Measurements from ENCODE around the gene FBXW7.

FBXW7 gene

GRCh38 chr4:152476796-152477195 lies 59.1 kb downstream of the FBXW7 start:
- DNase-seq (ENCODE audit: low read depth, low spot score): no peak

- no peak for DNase-seq (ENCODE audit: low read depth, low spot score)
These were observed 64.6 kb downstream of the FBXW7 start for GRCh38 chr4:152471251-152471792.

GRCh38 chr4:152468408-152468807 lies 67.5 kb downstream of the FBXW7 start:
- no peak for DNase-seq (ENCODE audit: low read depth, low spot score)

GRCh38 chr4:152467101-152467500 lies 68.8 kb downstream of the FBXW7 start:
- DNase-seq (ENCODE audit: low read depth, low spot score): no peak

- DNase-seq (ENCODE audit: low read depth, low spot score): no peak
These were observed 71.7 kb downstream of the FBXW7 start for GRCh38 chr4:152464030-152464823.

GRCh38 chr4:152463562-152463961 lies 72.3 kb downstream of the FBXW7 start:
- DNase-seq (ENCODE audit: low read depth, low spot score): no peak

GRCh38 chr4:152462695-152463094 lies 73.2 kb downstream of the FBXW7 start:
- DNase-seq (ENCODE audit: low read depth, low spot score): peak; percentile 10

GRCh38 chr4:152462047-152462446 lies 73.8 kb downstream of the FBXW7 start:
- DNase-seq (ENCODE audit: low read depth, low spot score): no peak

- DNase-seq (ENCODE audit: low read depth, low spot score): peak; percentile 47
These were observed 75.4 kb downstream of the FBXW7 start for GRCh38 chr4:152460488-152460887.

- no peak for DNase-seq (ENCODE audit: low read depth, low spot score)
These were observed 76.6 kb downstream of the FBXW7 start for GRCh38 chr4:152459326-152459725.

- no peak for DNase-seq (ENCODE audit: low read depth, low spot score)
These were observed 77.0 kb downstream of the FBXW7 start for GRCh38 chr4:152458801-152459302.

- no peak for DNase-seq (ENCODE audit: low read depth, low spot score)
These were observed 79.3 kb downstream of the FBXW7 start for GRCh38 chr4:152456609-152457008.

- no peak for DNase-seq (ENCODE audit: low read depth, low spot score)
These were observed 80.6 kb downstream of the FBXW7 start for GRCh38 chr4:152455311-152455710.

GRCh38 chr4:152454398-152455011 lies 81.4 kb downstream of the FBXW7 start:
- DNase-seq (ENCODE audit: low read depth, low spot score): peak; percentile 28

GRCh38 chr4:152451496-152451895 lies 84.4 kb downstream of the FBXW7 start:
- no peak for DNase-seq (ENCODE audit: low read depth, low spot score)

- DNase-seq (ENCODE audit: low read depth, low spot score): no peak
These were observed 87.0 kb downstream of the FBXW7 start for GRCh38 chr4:152448854-152449253.

- DNase-seq (ENCODE audit: low read depth, low spot score): no peak
These were observed 87.7 kb downstream of the FBXW7 start for GRCh38 chr4:152448038-152448707.

GRCh38 chr4:152443859-152444258 lies 92.0 kb downstream of the FBXW7 start:
- DNase-seq (ENCODE audit: low read depth, low spot score): no peak

- no peak for DNase-seq (ENCODE audit: low read depth, low spot score)
These were observed 98.3 kb downstream of the FBXW7 start for GRCh38 chr4:152437561-152437960.

- DNase-seq (ENCODE audit: low read depth, low spot score): no peak
These were observed 99.5 kb downstream of the FBXW7 start for GRCh38 chr4:152436384-152436783.

GRCh38 chr4:152434011-152434410 lies 101.9 kb downstream of the FBXW7 start:
- DNase-seq (ENCODE audit: low read depth, low spot score): no peak

GRCh38 chr4:152431784-152432183 lies 104.1 kb downstream of the FBXW7 start:
- no peak for DNase-seq (ENCODE audit: low read depth, low spot score)

Data from astrocyte of the hippocampus (primary cell).